ENCODE data around the gene POGK. TPM values are rescaled to one million over a fixed set of nuclear protein-coding genes. Genes with fewer than 3 reads are reported as not detected.
A peak's percentile ranks its signal among the peaks of the same experiment; 100 is the strongest.

The POGK gene
- total RNA-seq, 1 experiment from 2014 or later, result 47.7 TPM

DNA sequence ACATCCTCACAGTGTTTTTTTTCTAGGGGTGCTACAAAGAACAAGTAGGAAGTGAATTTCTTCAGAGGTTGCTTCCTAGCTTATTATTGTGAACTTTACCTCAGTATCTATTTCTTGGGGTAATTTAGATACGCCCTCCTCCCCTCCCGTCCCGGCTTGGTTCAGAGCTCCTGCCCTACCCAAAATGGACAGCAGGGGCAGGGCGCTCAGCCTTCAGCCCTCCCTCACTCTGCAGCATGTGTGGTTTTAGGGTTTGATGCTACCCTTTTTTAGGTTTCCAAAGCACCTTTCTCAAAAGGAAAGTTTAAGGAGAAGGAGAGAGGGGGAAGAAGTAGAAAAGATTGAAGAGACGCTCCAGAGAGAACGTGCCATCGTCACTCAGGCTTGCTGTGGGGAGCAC is 16.9 kb upstream of the POGK start:
- H3K4me1 ChIP-seq (ENCODE audit: insufficient read depth, low read length), result no peaks in the 10 kb centered on the region
- no peaks in the 10 kb centered on the region for H3K79me2 ChIP-seq (ENCODE audit: insufficient read depth, low read length)
- Mint-ChIP-seq H3K4me3 (no peak overlapping the region), H3K27ac (no peak overlapping the region), H3K9me3 (peaks cover 11 to 12% of the 10 kb centered on the region in 2 experiments), H3K27me3 (ENCODE audit: low read depth) (no peaks in the 10 kb centered on the region), H3K36me3 (ENCODE audit: insufficient read depth in 1 of 3, low read depth in 3 of 3) (peaks cover 5 to 8% (median 7%) of the 10 kb centered on the region in 3 experiments; a peak in 5 of 7 replicates), H3K4me1 (no peaks in the 10 kb centered on the region)
- H3K79me1 ChIP-seq (ENCODE audit: insufficient read depth, low read depth, low read length, poor library complexity, severe bottlenecking), result no peaks in the 10 kb centered on the region
- no peak overlapping the region for H3K27ac ChIP-seq (ENCODE audit: insufficient read length, low read depth, low read length)
- H2AK5ac ChIP-seq (ENCODE audit: insufficient read length, low read length), result no peak overlapping the region
- H2BK5ac ChIP-seq (ENCODE audit: insufficient read length, low read length), result no peak overlapping the region
- no peak overlapping the region for H3K14ac ChIP-seq (ENCODE audit: insufficient read depth, low read length)
- no peak overlapping the region for H4K91ac ChIP-seq (ENCODE audit: insufficient read length, low read depth, low read length)
- H3K9me3 ChIP-seq (ENCODE audit: control insufficient read depth, low read depth, low read length), result no peaks in the 10 kb centered on the region
- H3K4ac ChIP-seq (ENCODE audit: low read depth, low read length), result no peak overlapping the region
- TF ChIP-seq, protein P1, sequence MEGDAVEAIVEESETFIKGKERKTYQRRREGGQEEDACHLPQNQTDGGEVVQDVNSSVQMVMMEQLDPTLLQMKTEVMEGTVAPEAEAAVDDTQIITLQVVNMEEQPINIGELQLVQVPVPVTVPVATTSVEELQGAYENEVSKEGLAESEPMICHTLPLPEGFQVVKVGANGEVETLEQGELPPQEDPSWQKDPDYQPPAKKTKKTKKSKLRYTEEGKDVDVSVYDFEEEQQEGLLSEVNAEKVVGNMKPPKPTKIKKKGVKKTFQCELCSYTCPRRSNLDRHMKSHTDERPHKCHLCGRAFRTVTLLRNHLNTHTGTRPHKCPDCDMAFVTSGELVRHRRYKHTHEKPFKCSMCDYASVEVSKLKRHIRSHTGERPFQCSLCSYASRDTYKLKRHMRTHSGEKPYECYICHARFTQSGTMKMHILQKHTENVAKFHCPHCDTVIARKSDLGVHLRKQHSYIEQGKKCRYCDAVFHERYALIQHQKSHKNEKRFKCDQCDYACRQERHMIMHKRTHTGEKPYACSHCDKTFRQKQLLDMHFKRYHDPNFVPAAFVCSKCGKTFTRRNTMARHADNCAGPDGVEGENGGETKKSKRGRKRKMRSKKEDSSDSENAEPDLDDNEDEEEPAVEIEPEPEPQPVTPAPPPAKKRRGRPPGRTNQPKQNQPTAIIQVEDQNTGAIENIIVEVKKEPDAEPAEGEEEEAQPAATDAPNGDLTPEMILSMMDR (conservative IDR thresholded peaks at IDR 0.05), result peak; percentile 71
- no peak for DNase-seq
- no peak overlapping the region for H3K23ac ChIP-seq (ENCODE audit: insufficient read length, low read depth, low read length)
- H3K9ac ChIP-seq (ENCODE audit: extremely low read depth, insufficient read length, low read length), result no peak overlapping the region
- H3T11ph ChIP-seq (ENCODE audit: low read length), result no peak overlapping the region
- H2BK12ac ChIP-seq (ENCODE audit: insufficient read length, low read depth, low read length), result no peak overlapping the region
- no peak overlapping the region for H2BK120ac ChIP-seq (ENCODE audit: low read depth, low read length, poor library complexity, severe bottlenecking)
- H4K20me1 ChIP-seq (ENCODE audit: control insufficient read depth, insufficient read depth, insufficient read length), result no peaks in the 10 kb centered on the region
- no peak overlapping the region for H2BK15ac ChIP-seq (ENCODE audit: low read depth, low read length)
- no peak overlapping the region for H3K18ac ChIP-seq (ENCODE audit: insufficient read length, low read depth, low read length)
- H3K4me2 ChIP-seq (ENCODE audit: insufficient read depth, insufficient read length, low read length), result no peak overlapping the region
- no peak overlapping the region for H4K8ac ChIP-seq (replicated peaks; ENCODE audit: insufficient read length, low read depth, low read length)
- H3K56ac ChIP-seq (ENCODE audit: insufficient read length, low read depth, low read length), result no peak overlapping the region
- H4K5ac ChIP-seq (ENCODE audit: insufficient read length, low read depth, low read length), result no peak overlapping the region
- no peak overlapping the region for H2BK20ac ChIP-seq (ENCODE audit: low read depth, low read length, poor library complexity, severe bottlenecking)
- no peaks in the 10 kb centered on the region for H3K27me3 ChIP-seq (ENCODE audit: insufficient read depth, low read length)
- peak overlapping the region; percentile 88 for H2AFZ ChIP-seq (ENCODE audit: low read length)
- WGBS (ENCODE audit: extremely low coverage, insufficient read length, low lambda C conversion rate), result no CpG with 5 or more reads among the region's 7 CpGs
- H3K23me2 ChIP-seq (ENCODE audit: insufficient read length, low read depth, low read length, poor library complexity, severe bottlenecking), result no peaks in the 10 kb centered on the region
